Stimulated activated CD8-positive, alpha-beta memory T cell treated with anti-CD3 and anti-CD28 coated beads, Interleukin-4, amount 100 ng/mL, for 1 hour (primary cell): ENCODE results near the gene SLC44A5.
"Not testable (repeated sequence)": the region's sequence is repeated elsewhere in the genome, so short reads cannot be mapped to it uniquely, and the experiment has no call there.

ENCODE experiments used
- DNase-seq, 2 donors: peaks; one replicate each; pipeline ENCODE4 v3.0.0-alpha.2; 2020; ENCODE audit warnings: low read depth in 2 of 2, low spot score in 1 of 2

Gene SLC44A5

GRCh38 chr1:75375476-75376447, 235.2 kb downstream of the SLC44A5 start:
- DNase-seq = not testable (repeated sequence)

DNA sequence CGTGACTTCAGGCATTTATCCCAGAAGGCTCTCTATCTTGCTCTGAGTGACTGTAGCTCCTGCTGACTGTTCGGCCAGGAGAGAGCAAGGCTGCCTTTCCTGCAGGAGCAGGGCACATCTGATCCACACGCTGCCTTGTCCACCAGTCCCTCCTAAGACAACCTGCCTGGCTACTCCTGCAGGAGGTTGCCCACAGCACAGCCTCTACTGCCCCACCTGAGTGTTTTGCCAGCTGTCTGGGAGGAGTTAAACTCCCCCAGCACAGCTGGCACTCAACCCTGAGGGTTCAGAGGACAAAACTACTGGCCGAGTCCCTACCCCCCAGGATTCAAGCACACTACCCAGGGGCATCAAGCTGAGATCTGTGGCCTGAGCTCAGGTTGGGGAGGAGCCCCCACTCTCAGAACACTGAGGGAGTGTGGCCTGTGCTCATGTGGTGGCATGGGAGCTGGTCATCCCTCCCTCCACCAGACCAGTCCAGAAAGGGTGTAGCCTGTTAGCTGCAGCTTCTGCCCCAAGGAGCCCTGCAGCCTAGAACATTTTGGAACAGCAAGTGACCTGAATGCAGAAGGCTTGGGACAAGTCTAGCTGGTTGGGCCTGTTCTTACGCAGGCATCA, 237.3 kb downstream of the SLC44A5 start:
- no peak for DNase-seq

GRCh38 chr1:75366595-75366994, 244.3 kb downstream of the SLC44A5 start:
- no peak for DNase-seq

DNA sequence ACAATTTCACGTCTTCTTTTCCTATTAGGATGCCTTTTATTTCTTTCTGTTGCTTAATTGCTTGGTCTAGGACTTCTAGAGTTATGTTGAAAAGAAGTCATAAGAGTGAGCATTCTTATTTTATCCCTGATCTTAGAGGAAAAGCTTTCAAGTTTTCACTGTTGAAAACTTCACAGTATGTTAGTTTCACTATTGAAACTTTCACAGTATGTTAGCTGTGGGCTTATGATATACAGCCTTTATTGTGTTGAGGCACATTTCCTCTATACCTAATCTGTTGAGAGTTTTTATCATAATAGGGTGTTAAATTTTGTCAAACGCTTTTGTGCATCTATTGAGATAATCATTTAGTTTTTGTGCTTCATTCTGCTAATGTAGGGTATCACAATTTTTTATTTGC, 249.7 kb downstream of the SLC44A5 start:
- DNase-seq = no peak

DNA sequence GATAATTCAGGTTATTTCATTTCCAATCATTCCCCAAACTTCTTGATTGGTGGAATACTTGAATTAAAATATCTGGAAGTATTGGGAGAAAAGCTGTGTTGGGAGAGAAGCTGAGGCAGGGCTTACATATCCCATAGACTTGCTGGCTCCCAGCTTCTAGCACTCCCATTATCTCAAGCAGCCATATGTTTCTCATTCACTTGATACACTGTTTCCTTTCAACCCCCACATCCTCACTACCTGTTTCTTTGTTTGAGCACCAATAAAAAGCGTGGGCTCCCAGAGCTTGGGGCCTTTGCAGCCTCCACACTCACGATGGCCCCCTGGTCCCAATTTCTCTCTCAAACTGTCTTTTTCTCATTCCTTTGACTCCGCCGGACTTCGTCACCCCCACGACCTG, 256.6 kb downstream of the SLC44A5 start:
- DNase-seq = not testable (repeated sequence)

DNA sequence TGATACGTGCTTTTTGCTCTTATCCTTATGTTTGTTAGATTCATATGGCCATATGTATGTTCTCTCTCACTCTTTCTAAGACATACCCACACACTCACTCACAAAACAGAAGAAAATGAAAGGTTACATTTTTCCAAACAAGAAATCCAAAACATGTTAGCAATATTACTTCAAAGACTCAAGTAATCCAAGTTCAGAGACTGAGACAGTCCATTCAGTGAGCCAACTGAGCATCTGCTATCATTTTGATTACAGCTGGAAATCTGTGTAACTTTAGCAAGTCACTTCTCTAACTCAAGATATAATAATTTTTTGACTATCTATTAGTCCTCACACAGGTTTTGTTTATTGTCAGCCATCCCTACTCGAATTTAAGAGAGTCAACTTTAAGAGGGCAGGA, 257.9 kb downstream of the SLC44A5 start:
- no peak for DNase-seq

DNA sequence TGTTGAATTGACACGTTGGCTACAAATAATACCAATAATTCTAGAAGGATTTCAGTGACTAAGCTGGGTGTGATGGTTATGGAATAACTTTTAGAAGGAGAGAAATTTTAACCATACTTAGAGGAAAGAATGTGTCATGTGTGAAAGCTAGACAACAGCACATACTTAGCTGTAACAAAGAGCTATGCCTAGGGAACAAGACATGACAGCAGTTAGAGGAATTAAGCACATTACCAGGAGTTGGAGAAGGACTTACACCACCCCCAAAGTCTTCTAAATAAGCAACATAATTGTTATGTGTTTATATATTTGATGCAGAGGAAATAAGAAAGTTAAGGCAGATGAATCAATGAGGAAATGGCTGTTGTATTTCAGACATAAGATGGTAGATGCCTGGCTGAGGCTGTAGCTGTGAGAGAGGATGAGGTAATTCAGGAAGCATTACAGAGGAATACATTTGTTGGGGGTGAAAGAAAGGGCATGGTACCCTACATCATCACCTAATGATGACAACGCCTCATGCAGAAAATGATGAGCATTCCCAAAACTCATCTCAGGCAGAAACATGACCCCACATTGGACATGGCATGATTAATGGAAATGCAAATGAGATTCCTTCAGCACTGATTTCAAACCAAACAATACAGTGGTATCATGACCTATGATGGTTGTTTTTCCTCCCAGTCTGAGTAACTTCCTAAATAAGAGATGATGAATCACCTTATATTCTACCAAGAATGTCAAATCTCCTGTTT, 265.2 kb downstream of the SLC44A5 start:
- no peak for DNase-seq

GRCh38 chr1:75342786-75343185, 268.1 kb downstream of the SLC44A5 start:
- DNase-seq = no peak

GRCh38 chr1:75341537-75341936, 269.4 kb downstream of the SLC44A5 start:
- DNase-seq = no peak

GRCh38 chr1:75338616-75339483, 272.1 kb downstream of the SLC44A5 start:
- DNase-seq = no peak

DNA sequence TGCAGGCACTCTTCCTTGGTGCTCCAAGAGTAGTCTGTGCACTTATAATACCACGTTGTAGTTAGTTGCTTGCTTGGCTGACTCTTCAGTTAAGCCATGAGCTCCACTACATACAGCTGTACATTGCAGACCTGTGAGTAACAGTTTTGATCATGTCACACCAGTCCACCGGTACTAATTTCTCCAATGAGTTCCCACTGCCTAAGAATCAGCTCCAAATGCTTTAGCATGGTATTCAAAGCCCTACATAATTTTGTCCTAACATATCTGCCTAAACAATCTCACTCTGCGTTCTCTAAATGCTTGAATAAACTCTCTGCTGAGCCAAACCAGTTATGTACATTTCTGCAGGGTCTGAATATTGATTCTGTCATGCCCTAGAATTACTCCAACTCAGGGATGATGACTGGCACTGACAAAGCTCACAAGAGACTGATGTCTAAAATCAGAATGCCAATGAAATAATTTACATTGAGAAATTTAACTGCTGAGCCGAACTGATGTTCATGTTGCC, 276.0 kb downstream of the SLC44A5 start:
- DNase-seq = no peak

DNA sequence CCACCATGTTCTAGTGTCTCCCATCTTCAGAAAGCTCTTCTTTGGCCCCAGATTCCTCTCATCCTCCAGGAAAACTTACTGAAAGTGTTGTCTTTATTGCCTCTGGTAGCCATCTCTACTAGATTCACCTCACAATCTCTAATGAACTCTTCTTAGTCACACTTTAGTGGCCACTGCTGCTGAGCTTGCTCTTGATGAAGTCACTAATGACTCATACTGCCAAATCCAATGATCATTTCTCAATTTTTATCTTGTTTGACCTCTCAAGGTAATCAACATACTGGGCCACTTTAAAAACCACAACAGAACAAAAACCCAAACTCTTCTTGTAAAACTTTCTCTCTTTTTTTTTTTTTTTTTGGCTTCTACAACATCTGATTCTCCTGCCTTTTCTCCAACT, 280.3 kb downstream of the SLC44A5 start:
- no peak for DNase-seq

- DNase-seq = no peak
Measured at GRCh38 chr1:75328691-75329090, 282.2 kb downstream of the SLC44A5 start.

GRCh38 chr1:75327395-75327794, 283.5 kb downstream of the SLC44A5 start:
- no peak for DNase-seq

DNA sequence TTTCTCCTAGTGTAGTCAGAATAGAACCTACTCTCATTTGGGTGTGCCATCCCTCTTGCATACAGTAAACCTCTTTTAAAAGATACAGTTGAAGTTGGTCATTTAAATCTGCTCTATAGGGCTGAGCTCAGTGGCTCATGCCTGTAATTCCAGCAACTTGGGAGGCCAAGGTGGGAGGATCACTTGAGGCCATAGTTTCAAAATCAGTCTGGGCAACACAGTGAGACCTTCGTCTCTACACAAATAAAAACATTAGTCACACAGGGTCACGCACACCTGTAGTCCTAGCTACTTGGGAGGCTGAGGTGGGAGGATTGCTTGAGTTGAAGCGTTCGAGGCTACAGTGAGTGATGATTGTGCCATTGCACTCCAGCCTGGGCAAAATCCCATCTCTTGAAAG, 292.9 kb downstream of the SLC44A5 start:
- no peak for DNase-seq

DNA sequence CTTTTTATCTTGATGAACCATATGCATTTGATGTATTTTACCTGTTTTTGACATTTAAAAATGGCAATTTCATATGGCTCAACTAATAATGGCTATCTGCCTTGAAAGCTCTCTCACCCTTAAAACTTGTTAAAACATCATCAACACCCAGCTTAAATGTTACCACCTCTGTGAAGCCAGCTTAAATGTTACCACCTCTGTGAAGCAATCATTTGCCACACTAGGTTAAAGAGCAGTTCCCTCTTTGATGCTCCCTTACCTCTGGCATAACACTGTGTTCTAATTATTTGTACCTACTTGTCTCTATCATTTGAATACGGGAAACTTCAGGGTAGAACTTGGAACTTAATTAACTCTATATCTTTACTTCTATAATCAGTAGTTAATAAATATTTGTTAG, 294.7 kb downstream of the SLC44A5 start:
- no peak for DNase-seq

GRCh38 chr1:75312620-75313019, 298.3 kb downstream of the SLC44A5 start:
- no peak for DNase-seq

GRCh38 chr1:75310067-75310466, 300.8 kb downstream of the SLC44A5 start:
- DNase-seq = no peak

GRCh38 chr1:75308365-75308764, 302.5 kb downstream of the SLC44A5 start:
- no peak for DNase-seq

DNA sequence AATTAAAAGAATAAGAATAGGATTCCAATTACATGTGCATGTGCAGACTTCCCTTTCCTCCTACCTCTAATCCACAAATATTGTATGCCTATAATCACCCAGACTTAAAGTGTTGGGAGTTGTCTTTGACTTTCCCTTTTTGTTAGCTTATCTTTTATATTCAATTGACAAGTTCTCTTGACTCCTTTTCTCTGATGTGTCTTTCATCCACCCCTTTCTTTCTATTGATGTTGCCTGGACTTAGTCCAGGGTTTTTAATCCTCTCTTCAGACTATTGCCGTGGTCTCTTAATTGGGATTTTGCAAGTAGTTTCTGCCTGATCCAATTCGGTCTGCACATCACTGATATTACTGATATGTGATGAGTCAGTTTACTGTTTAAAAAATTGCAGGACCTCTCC, 305.9 kb downstream of the SLC44A5 start:
- no peak for DNase-seq

- no peak for DNase-seq
Measured at GRCh38 chr1:75293270-75293669, 317.6 kb downstream of the SLC44A5 start.
